Measurements from ENCODE around the gene OR7G3. TPM values are rescaled to one million over a fixed set of nuclear protein-coding genes. Genes with fewer than 3 reads are reported as not detected.

OR7G3 gene
- total and polyA plus RNA-seq, 2 of the 8 experiments (the other 6 are each of a cell fraction or from before 2014, with no cell fraction given): not detected

- DNase-seq (ENCODE audit: low read depth in 1 of 2, low spot score in 2 of 2) (no peak), FAIRE-seq (no peak)
- no peak overlapping the region for H2AFZ ChIP-seq (ENCODE audit: low read length)
- H4K5ac ChIP-seq (ENCODE audit: insufficient read length, low read depth, low read length): no peak overlapping the region
- H2BK120ac ChIP-seq (replicated peaks; ENCODE audit: low read depth, low read length): no peak overlapping the region
- 74% methylated on average over 5 of the region's 5 CpGs; no CpG with 5 or more reads in 1 of the 2 experiments for WGBS, 2 experiments (ENCODE audit: extremely low coverage in 1 of 2, insufficient coverage in 1 of 2, insufficient read length in 1 of 2, insufficient replicate concordance in 2 of 2, low coverage in 1 of 2, low lambda C conversion rate in 2 of 2, missing lambda C conversion rate in 1 of 2)
- no peaks in the 10 kb centered on the region for H3K36me3 ChIP-seq (ENCODE audit: control insufficient read depth in 2 of 4, insufficient read depth in 4 of 4, low read length in 3 of 4)
- H3K79me1 ChIP-seq (ENCODE audit: low read depth, low read length): no peaks in the 10 kb centered on the region
- no peak overlapping the region for H3K9ac ChIP-seq (replicated peaks in 1 of 4; ENCODE audit: extremely low read depth in 1 of 4, low read depth in 3 of 4, low read length in 3 of 4)
- no peak overlapping the region for H3K4me3 ChIP-seq (ENCODE audit: extremely low read depth in 1 of 4, insufficient read depth in 2 of 4, low read depth in 3 of 4, low read length in 4 of 4)
- H3K14ac ChIP-seq (ENCODE audit: insufficient read length): no peak overlapping the region
- H3K23ac ChIP-seq (ENCODE audit: insufficient read length): no peak overlapping the region
- H2BK5ac ChIP-seq (ENCODE audit: low read depth, low read length): no peak overlapping the region
- H3K4me1 ChIP-seq (replicated peaks in 1 of 4; ENCODE audit: control insufficient read depth in 3 of 4, insufficient read depth in 4 of 4, low read length in 3 of 4): no peaks in the 10 kb centered on the region
- no peak overlapping the region for H4K8ac ChIP-seq (ENCODE audit: extremely low read depth, insufficient read depth, low read length)
- H2BK12ac ChIP-seq (ENCODE audit: low read depth, low read length): no peak overlapping the region
- TF ChIP-seq MAX (IDR thresholded peaks at IDR 0.05) (no peak), TBP (IDR thresholded peaks at IDR 0.05; ENCODE audit: low read depth, low read length) (no peak), BCL11A (IDR thresholded peaks at IDR 0.05; ENCODE audit: low read depth in 2 of 2, low read length in 2 of 2) (no peak), CHD2 (IDR thresholded peaks at IDR 0.05; ENCODE audit: low read length) (no peak)
- no peak overlapping the region for H3K27ac ChIP-seq (ENCODE audit: low read depth, low read length)
- H2BK20ac ChIP-seq (ENCODE audit: low read length): no peak overlapping the region
- peaks cover 13 to 26% of the 10 kb centered on the region in 2 experiments; a peak in 3 of 4 replicates for H3K9me3 ChIP-seq (ENCODE audit: insufficient read depth in 2 of 2, low read depth in 1 of 2, low read length in 1 of 2)
- H3K18ac ChIP-seq (ENCODE audit: extremely low read depth, low read length): no peak overlapping the region
- H3K27me3 ChIP-seq (replicated peaks in 1 of 4; ENCODE audit: control insufficient read depth in 3 of 4, extremely low read depth in 1 of 4, insufficient read depth in 3 of 4, low read length in 3 of 4): no peaks in the 10 kb centered on the region
- H3K79me2 ChIP-seq (ENCODE audit: control insufficient read depth in 1 of 2, insufficient read depth in 2 of 2, low read length in 2 of 2): no peaks in the 10 kb centered on the region
- no peak overlapping the region for H2AK5ac ChIP-seq (ENCODE audit: low read depth, low read length)
- no peaks in the 10 kb centered on the region for H3K23me2 ChIP-seq (ENCODE audit: low read depth, low read length)
- H4K20me1 ChIP-seq (replicated peaks in 1 of 2; ENCODE audit: control insufficient read depth in 1 of 2, insufficient read depth in 2 of 2, low read length in 2 of 2): no peaks in the 10 kb centered on the region
- CTCF ChIA-PET (ENCODE audit: partially characterized antibody): no interaction called here
- no peak overlapping the region for H3K56ac ChIP-seq (replicated peaks; ENCODE audit: insufficient read length, low read depth, low read length)
- H3K4ac ChIP-seq (replicated peaks; ENCODE audit: insufficient read length, low read depth, low read length): no peak overlapping the region
- no peak overlapping the region for H4K91ac ChIP-seq (replicated peaks; ENCODE audit: insufficient read length, low read length)
- POLR2A ChIA-PET (ENCODE audit: partially characterized antibody): interaction anchor here (1.0 kb wide), 1 partner anchor 32 kb away, joined by 3 read pairs; no protein-coding TSS in a partner anchor
- H2BK15ac ChIP-seq (ENCODE audit: low read length): no peak overlapping the region
- no peak overlapping the region for H3K4me2 ChIP-seq (ENCODE audit: insufficient read depth in 1 of 2, low read depth in 2 of 2, low read length in 2 of 2)
Observed at GRCh38 chr19:9132422-9132821, 5.7 kb upstream of the OR7G3 start.

Data from H1 (cell line).